HG02943 (cell line): ENCODE measurements around the gene TAGLN.

Experiments used
- ATAC-seq: cut with Tn5 transposase; IDR thresholded peaks from one replicate; pipeline ENCODE4 v1.9.1; 2021; ENCODE audit warnings: mild to moderate bottlenecking, low read depth, moderate library complexity; ENCODE audit not compliant: unreplicated experiment

The TAGLN gene

GRCh38 chr11:117210620-117211019 lies 11.4 kb downstream of the TAGLN start:
- ATAC-seq: no peak

GRCh38 chr11:117212697-117213355 lies 13.7 kb downstream of the TAGLN start:
- ATAC-seq: no peak

- ATAC-seq: no peak
These were observed 15.4 kb downstream of the TAGLN start for GRCh38 chr11:117214404-117215110.

GRCh38 chr11:117217141-117218084 lies 18.2 kb downstream of the TAGLN start:
- ATAC-seq: no peak

- ATAC-seq: no peak
These were observed 19.2 kb downstream of the TAGLN start for GRCh38 chr11:117218133-117218915.

GRCh38 chr11:117219001-117219400 lies 19.8 kb downstream of the TAGLN start:
- no peak for ATAC-seq

- no peak for ATAC-seq
These were observed 20.3 kb downstream of the TAGLN start for GRCh38 chr11:117219455-117219854.

GRCh38 chr11:117219995-117220394 lies 20.8 kb downstream of the TAGLN start:
- no peak for ATAC-seq

- no peak for ATAC-seq
These were observed 21.4 kb downstream of the TAGLN start for GRCh38 chr11:117220568-117220967.

GRCh38 chr11:117220999-117221774 lies 22.0 kb downstream of the TAGLN start:
- ATAC-seq: no peak

- no peak for ATAC-seq
These were observed 22.8 kb downstream of the TAGLN start for GRCh38 chr11:117221775-117222517.

- ATAC-seq: no peak
These were observed 24.0 kb downstream of the TAGLN start for GRCh38 chr11:117222991-117223740.

- no peak for ATAC-seq
These were observed 24.8 kb downstream of the TAGLN start for GRCh38 chr11:117223741-117224689.

- no peak for ATAC-seq
These were observed 26.5 kb downstream of the TAGLN start for GRCh38 chr11:117225553-117226170.

GRCh38 chr11:117226388-117227385 lies 27.5 kb downstream of the TAGLN start:
- no peak for ATAC-seq
